ENCODE measurements around the gene ADAM10.

Gene ADAM10

DNA sequence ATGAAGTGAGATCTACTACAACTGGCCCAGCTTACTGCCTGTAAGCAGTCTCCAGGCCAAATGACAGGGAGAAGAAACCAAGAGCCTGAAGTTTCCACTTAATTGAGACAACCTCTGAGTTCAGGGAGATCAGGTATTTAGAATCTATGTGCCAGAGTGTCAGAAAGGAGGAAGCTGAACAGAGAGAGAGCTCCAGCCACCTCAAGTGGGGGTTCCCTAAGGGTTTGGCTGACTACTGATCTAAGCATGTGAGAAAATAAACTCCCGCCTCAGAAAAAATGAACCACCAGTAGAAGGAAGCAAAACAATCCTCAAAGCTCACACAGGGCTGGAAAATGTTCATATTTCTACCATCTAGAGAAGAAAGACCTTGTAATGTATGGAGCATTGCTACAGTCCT is 25.0 kb downstream of the ADAM10 start:
- in situ Hi-C loops (cut with MboI; ENCODE audit: low sequenced_read_pairs), result no loop called here

DNA sequence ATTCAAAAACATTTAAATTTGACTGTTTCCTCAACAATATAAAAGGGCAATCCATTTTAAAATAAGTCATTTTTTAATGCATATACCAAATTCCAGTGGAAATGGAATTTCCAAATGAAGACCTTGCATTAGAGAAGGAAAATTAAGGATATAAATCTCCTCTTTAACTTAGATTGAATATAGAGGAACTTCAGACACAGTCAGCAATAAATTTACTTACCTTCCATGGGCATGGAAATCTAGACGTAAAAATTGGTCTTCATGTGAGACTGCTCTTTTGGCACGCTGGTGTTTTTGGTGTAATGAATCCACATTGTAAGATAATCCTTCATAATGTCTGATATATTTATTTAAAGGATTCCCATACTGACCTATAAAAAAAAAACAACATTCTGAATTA is 32.1 kb downstream of the ADAM10 start:
- in situ Hi-C loops (cut with MboI; ENCODE audit: low sequenced_read_pairs), result no loop called here

DNA sequence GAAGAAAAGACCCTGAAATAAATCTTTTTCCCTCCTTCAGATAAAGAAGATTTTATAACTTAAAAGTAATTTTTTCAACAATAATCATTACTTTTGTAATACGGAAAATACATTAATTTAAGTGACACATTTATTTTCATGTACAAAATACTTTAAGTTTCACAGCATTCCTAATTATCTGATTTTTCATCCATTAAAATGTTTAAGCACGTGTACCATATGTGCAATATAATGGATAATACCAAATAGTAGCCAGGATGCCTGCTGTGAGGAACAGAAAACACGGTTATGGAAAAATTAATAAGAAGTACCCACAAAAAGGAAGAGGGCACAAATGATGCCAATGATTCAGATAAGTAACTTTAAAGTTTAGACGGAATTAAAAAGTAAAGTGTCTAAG is 33.5 kb downstream of the ADAM10 start:
- in situ Hi-C loops (cut with MboI; ENCODE audit: low sequenced_read_pairs), result no loop called here

DNA sequence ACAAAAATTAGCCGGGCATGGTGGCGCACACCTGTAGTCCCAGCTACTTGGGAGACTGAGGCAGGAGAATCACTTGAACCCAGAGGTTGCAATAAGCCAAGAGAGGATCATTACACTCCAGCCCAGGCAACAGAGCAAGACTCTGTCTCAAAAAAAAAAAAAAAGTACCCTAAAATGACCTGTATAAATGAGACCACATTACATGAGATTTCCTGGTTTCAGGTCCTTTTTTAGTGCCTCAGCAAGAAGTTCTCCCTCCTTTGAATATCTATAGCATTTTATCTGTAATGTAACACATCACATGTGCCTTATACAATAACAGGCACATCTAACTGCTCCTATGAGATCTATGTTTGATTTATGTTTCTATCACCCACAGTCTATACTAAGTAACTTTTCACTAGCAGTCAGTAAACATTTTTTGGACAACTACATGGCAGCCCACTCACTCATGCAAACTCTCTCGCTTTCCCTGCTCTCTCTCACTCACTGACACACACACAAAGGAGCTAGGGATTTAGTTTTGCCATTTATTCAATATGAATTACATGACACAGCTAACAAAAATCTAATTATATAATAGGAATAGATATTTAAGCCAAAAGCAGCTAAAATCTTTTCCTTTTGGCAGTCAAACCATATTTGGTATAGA is 34.1 kb downstream of the ADAM10 start:
- in situ Hi-C loops (cut with MboI; ENCODE audit: low sequenced_read_pairs), result no loop called here

DNA sequence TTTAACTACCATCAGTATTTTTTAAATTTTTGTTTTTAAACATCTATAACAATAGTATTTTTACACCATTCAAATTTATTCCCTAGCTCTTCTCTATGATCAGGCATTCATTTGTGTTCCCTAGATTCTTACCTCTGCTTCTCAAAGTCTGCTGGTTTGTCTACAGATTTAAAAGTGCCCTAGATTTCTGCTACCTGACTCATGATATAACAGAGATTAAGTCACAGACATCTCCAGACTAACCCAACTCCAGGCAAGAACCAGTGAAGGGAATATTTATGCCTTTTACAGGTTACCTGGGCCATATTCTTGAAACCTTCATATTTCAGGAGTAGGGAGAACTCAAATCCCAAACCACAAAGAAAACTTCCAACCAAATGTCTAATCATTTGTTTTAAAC is 38.8 kb downstream of the ADAM10 start:
- in situ Hi-C loops (cut with MboI; ENCODE audit: low sequenced_read_pairs), result no loop called here

DNA sequence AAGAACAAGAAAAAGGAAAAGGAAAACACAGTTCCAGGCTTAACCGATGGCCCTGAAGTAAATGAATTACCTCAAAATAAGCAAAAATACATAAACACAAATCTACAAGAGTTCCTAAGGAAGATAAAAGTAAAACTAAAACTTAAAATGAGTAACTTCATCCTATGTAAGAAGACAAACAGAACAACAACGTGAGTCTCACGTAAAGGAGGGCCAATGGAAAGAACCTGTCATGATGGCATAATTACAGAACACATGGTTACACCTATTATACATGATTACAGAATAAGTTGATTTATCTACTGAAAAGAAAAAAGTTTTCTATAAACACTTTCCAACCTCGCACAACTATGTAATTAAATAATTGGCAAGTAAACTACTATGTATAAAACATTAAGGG is 42.1 kb downstream of the ADAM10 start:
- in situ Hi-C loops (cut with MboI; ENCODE audit: low sequenced_read_pairs), result no loop called here

DNA sequence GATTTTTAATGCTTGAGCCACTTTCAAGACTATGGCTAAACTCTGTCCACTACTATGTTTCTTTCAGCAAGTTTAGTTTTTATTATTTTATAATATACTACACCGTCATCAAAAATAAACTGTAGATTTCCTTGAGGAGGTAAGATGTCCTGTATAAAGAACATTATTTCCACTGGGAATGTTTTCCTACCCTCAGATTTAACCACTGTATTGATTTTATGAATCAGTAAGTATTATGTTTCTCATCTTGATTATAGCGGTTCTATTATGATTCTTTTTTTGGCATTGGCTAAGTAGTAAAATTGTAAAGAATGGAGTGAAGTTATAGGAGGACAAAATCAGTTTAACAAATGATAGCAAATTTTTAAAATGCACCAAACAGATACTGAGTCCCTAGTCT is 44.4 kb downstream of the ADAM10 start:
- in situ Hi-C loops (cut with MboI; ENCODE audit: low sequenced_read_pairs), result no loop called here

DNA sequence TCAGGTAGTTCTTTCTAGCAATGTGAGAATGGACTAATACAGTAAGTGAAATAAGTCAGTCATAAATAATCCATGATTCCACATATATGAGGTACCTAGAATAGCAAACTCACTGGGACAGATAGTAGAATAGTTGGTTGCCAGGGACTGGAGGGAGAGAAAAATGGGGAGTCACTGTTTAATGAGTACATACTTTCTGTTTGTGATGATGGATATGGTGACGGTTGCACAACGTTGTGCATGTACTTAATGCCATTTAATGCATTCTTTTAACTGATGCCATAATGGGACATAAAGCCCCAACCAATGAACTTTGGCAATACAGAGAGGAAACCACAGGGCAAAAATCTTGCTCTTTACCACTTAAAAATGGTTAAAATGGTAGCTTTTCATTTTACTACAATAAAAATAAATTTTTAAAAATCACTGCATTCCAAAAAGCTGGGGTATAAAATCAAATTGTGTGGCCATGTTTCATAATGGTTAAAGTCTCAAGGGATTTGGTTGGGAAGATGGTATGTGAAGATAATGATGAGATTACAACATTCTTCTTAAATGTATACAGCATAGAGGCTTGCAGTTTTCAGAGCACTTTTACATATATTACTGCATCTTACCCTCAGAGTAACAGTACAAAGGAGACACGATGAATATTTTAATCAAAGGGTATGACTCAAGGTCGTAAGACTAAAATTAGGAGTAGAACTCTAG is 45.2 kb downstream of the ADAM10 start:
- in situ Hi-C loops (cut with MboI; ENCODE audit: low sequenced_read_pairs), result no loop called here

DNA sequence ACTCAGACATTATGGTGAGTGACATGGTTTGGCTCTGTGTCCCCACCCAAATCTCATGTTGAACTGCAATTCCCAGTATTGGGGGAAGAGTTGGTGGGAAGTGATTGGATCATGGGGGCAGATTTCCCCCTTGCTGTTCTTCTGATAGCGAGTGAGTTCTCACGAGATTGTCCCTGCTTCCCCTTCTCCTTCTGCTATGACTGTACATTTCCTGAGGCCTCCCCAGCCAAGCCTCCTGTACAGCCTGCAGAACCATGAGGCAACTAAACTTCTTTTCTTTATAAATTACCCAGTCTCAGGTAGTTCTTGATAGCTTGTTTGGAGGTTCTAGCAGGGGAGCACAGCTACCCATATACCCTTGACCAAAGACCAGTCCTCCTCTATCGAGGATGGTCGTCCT is 45.9 kb downstream of the ADAM10 start:
- in situ Hi-C loops (cut with MboI; ENCODE audit: low sequenced_read_pairs), result no loop called here

DNA sequence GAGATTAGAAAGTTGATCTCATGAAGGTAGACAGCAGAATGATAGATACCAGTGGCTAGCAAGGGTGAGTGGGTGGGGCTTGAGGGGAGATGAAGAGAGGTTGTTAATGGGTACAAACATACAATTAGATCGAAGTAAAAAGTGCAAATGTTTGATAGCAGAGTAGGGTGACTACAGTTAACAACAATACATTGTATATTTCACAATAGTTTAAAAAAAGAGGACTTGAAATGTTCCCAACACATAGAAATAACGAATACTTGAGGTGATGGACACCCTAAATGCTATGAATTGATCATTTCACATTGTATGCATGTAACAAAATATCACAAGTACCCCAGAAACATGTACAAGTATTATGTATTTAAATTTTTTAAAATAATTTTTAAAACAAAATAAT is 47.3 kb downstream of the ADAM10 start:
- in situ Hi-C loops (cut with MboI; ENCODE audit: low sequenced_read_pairs), result no loop called here

DNA sequence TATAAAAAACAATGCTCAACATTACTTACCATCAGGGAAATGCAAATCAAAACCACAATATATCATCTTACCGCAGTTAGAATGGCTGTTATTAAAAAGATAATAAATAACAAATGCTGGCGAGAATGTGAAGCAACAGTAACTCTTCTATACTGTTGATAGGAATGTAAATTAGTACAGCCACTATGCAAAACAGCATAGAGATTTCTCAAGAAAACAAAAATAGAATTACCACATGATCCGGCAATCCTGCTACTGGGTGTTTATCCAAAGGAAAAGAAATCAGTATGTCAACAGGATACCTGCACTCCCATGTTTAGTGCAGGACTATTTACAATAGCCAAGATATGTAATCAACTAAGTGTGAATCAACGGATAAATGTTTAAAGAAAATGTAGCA is 48.1 kb downstream of the ADAM10 start:
- in situ Hi-C loops (cut with MboI; ENCODE audit: low sequenced_read_pairs), result no loop called here

DNA sequence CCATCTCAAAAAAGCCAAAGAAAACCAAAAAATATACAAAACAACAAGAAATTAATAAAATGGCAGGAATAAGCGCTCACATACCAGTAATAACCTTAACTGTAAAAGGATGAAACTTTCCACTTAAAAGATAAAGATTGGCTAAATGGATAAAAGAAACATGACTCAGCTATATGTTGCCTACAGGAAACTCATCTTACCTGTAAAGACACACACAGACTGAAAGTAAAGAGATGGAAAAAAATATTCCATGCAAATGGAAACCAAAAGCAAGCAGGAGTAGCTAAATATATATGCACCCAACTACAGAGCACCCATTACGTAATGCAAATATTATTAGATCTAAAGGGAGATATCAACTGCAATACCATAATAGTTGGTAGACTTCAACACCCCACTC is 49.7 kb downstream of the ADAM10 start:
- in situ Hi-C loops (cut with MboI; ENCODE audit: low sequenced_read_pairs), result no loop called here

DNA sequence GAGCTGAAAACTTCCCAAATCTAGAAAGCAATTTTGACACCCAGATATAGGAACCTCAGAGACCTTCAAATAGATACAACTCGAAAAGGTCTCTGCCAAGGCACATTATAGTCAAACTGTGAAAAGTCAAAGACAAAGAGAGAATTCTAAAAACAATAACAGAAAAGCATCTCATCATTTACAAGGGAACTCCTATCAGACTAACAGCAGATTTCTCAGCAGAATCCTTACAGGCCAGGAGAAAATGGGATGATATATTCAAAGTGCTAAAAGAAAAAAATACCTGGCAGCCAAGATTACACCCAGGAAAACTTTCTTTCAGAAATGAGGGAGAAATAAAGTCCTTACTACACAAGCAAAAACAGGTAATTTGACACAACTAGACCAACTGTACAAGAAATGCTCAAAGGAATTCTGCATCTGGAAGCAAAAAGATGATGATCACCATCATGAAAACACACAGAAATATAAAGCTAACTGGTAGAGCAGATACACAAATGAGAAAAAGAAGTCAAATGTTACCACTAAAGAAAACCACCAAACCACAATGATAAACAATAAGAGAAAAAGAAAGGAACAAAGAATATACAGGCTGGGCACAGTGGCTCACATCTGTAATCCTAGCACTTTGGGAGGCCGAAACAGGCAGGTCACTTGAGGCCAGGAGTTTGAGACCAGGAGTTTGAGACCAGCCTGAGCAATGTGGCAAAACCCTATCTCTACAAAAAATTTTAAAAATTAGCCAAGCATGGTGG is 50.4 kb downstream of the ADAM10 start:
- in situ Hi-C loops (cut with MboI; ENCODE audit: low sequenced_read_pairs), result no loop called here

DNA sequence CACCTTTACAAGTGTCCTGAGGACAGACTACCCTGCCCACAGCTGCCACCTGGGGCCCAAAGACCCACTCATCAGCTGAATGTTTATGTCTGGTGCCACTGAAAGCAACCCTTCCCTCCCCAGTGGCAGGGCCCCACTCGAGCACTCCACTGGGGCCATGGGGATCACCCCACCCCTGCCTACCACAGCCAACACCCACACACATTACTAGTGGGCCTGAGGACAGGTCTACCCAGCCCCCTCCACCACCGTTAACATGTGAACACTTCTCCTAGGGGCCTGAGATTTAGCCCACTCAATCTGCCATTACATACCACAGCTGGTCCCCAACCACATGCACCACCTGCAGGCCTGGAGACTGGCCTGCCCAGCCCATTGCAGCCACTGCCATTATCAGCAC is 52.3 kb downstream of the ADAM10 start:
- in situ Hi-C loops (cut with MboI; ENCODE audit: low sequenced_read_pairs), result no loop called here

DNA sequence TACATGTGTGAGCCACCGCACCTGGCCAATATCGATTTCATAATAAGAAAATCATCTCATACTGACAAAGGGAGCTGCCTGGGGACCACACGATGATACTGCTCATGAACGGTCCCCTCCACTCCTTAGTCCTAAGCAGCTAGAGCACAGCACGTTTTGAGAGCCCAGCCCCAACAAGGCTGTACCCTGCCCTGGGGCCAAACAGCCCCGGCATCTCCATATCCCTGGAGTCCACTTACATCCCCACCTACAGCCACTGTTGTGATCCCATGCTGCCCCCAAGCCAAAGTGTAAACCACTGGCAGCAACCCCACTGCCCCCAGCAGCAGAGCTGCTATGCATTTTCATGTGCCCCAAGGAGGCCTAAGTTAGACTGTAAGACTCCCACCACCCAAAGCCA is 52.8 kb downstream of the ADAM10 start:
- in situ Hi-C loops (cut with MboI; ENCODE audit: low sequenced_read_pairs), result no loop called here

DNA sequence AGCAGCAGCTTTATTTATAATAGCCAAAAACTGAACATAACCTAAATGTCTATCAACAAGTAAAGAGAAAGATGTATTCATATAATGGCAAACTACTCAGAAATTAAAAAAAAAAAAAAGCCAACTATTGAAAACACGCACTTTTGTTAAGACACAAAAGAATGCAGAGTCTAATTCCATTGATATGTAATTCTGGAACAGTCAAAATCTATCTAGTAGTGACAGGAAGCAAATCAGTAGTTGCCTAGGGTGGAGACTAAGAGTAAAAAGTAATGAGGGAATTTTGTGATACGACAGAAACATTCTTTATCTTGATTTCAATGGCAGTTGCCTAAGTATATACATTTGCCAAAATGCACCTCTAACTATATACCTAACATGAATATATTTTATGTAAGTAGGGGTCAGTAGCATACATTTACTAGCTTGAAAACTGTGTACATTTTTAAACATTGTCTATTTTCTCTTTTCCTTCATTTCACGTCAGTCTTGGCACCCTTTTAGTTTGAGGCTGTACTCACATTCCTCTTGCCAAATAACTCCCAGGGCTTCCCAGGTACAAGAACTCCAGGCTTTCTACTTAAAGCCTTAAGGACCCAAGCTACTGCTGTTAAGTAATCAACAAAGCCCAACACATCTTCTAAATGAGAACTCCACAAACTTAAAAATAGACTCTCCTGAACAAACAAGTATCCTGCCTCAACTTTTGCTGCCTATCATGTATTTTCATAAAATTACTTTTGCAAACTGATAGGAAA is 54.7 kb downstream of the ADAM10 start:
- in situ Hi-C loops (cut with MboI; ENCODE audit: low sequenced_read_pairs), result no loop called here

DNA sequence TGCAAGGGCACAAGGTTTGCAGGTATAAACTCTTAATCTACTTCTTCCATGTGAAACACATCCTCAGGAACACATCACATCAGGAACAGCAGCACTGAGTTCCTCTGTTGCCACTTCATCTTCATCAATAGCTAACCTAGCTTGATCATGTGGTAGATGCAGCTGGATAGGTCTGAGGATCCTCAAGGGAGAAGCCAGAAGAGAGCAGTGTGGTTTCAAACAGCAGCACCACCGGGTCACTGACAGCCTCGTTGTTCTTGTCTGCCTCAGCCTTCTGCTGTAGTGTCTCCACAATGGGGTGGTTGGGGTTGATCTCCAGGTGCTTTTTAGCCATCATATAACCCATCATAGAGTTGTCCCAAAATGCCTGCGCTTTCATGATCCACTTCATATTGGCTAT is 58.8 kb downstream of the ADAM10 start:
- in situ Hi-C loops (cut with MboI; ENCODE audit: low sequenced_read_pairs), result no loop called here

DNA sequence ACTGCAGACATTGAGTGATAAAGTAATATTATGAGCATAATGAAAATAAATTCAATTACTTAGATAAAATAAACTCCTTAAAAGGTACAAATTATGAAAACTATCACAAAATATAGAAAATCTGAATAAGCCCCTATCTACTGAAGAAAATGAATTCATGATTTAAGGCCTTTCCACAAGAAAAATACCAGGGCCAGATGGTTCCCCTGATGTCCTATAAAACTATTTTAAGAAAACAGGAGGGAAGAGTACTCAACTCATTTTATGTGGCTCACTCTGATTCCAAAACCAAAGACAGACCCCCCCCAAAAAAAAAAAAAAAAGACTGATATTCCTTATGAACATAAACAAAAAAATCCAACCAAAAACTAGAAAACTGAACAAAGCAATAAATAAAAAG is 59.9 kb downstream of the ADAM10 start:
- in situ Hi-C loops (cut with MboI; ENCODE audit: low sequenced_read_pairs), result no loop called here

DNA sequence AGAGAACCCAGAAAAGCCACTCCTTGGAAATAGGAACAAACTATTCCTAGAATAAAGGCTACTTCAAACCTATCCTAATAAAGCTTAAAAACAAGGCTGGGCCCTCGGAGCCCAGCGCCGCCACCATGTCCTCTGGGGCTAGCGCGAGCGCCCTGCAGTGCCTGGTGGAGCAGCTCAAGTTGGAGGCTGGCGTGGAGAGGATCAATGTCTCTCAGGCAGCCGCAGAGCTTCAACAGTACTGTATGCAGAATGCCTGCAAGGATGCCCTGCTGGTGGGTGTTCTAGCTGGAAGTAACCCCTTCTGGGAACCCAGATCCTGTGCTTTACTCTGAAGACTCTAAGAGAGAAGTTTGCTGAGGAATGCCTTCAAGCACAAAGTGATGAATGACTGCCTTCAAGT is 63.2 kb downstream of the ADAM10 start:
- in situ Hi-C loops (cut with MboI; ENCODE audit: low sequenced_read_pairs), result no loop called here

DNA sequence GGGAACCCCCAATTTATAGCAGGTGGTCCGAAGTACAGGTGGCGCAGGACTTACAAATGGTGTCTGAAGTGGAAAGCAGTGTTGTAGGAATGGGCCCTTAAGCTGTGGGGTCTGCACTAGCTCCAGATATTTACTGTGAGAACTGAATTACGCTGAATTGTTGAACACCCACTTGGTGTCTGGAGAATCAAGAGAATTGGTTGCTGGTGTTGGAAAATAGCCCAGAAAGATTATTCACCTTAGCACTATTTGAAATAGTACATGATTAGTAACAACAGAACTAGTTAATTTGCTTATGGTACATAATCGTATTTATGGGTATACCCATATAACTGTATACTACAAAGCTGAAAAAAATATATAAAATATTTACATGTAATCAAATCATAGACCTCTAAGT is 64.8 kb downstream of the ADAM10 start:
- in situ Hi-C loops (cut with MboI; ENCODE audit: low sequenced_read_pairs), result no loop called here

DNA sequence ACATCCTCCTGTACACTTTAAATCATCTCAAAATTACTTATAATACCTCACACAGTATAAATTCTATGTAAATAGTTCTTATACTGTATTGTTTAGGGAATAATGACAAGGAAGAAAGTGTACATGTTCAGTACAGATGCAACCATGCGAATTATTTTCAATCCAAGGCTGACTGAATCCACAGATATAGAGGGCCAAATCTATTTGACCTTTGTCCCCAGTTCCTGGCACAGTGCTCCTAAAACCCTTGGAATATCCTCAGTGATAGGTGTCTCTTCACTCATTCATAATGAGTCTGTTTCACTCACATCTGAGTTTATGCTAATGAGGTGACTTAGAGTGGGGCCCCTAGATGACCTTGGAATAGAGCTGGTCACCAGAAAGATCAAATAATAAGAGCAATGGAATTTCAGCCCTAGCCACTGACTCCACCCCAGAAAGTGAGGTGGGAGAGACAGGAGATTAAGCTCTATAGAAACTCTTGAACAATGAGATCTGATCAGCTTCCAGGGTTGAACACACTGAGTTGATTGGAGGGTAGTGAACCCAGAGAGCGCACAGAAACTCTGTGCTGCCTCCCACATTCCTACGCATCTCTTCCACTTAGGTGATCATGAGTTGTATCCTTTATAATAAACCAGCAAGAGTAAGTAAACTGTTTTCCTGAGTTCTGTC is 65.3 kb downstream of the ADAM10 start:
- in situ Hi-C loops (cut with MboI; ENCODE audit: low sequenced_read_pairs), result no loop called here
